AML-193 (cell line): ENCODE data around the gene ARHGAP24.
"Not testable (repeated sequence)": the region's sequence is repeated elsewhere in the genome, so short reads cannot be mapped to it uniquely, and the experiment has no call there.

Experiments
- DNase-seq, 2 experiments: peaks; one replicate each; lab custom pipeline; 2025; lab: John Stamatoyannopoulos, UW

Gene ARHGAP24

DNA sequence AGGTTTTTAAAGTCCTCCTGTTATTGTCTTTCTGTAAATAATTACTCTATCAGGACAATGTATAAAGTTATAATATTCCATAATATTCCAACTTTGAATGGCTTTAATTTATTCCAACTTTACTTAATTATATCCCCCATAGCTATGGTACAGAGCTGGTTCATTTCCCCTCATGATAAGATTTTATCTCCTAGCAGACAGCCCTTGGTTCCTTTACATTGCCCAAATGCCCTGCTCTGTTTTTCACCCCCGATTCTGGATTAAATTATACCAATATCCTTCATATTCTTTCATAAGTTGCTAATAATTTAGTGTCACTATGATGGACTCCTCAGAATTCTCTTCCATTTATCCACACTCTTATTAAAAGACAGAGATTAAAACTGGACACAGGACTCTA lies 544.4 kb downstream of the ARHGAP24 start:
- DNase-seq = no peak

DNA sequence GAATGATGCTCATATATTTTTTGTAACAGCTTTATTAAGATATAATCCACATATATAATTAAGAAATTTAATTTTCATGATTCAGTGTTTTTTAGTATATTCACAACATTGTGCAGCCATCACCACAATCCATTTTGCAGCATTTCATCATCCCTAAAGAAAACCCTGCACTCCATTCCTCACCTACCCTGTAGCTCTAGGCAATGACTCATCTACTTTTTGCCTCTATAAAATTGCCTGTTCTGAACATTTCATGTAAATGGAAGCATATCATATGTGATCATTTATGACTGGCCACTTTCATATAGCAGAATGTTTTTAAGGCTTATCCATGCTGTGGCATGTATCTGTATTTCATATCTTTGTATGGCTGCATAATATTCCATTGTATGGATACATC lies 545.0 kb downstream of the ARHGAP24 start:
- DNase-seq = no peak

DNA sequence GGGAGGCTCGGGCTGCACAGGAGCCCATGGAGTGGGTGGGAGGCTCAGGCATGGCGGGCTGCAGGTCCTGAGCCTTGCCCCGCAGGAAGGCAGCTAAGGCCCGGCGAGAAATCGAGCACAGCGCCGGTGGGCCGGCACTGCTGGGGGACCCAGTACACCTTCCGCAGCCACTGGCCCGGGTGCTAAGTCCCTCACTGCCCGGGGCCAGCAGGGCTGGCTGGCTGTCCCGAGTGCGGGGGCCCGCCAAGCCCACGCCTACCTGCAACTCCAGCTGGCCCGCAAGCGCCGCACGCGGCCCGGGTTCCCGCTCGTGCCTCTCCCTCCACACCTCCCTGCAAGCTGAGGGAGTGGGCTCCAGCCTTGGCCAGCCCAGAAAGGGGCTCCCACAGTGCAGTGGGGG lies 546.7 kb downstream of the ARHGAP24 start:
- DNase-seq = not testable (repeated sequence)

DNA sequence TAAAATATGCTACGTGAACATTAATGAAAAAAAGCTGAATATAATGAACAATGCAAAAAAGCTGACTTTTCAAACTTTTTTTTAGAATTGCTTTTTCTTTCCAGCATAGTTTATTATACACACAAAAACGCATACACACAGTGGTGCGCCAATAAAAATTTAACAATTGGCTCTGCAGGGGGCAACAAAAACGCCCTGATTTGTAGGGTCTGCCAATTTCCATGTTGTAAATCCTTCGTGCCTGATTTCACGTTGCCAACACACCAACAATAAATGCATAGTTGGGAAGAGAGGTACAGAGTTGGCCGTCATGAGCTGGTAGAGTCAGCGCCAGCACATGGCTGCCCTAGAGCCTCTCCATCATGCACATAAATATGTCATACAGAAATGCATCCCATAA lies 551.8 kb downstream of the ARHGAP24 start:
- no peak for DNase-seq

DNA sequence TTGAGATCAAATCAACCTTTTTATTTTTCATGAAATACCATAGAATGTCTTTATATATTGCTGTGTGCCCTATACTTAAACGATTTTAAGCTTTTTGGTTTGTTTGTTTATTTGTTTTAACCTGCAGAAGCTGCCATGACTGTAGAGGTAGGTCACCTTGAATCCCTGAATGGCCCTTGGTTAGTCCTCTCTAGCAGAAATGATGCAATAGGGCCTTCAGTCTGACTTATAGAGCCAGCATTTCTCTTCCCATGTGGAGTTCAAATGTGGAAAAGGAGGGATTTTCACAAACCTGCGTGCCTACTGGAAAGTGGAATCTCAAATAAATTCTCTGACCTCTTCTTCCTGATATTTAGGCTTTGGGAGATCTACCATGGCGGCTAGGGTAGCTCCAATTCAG lies 557.0 kb downstream of the ARHGAP24 start:
- DNase-seq = no peak

DNA sequence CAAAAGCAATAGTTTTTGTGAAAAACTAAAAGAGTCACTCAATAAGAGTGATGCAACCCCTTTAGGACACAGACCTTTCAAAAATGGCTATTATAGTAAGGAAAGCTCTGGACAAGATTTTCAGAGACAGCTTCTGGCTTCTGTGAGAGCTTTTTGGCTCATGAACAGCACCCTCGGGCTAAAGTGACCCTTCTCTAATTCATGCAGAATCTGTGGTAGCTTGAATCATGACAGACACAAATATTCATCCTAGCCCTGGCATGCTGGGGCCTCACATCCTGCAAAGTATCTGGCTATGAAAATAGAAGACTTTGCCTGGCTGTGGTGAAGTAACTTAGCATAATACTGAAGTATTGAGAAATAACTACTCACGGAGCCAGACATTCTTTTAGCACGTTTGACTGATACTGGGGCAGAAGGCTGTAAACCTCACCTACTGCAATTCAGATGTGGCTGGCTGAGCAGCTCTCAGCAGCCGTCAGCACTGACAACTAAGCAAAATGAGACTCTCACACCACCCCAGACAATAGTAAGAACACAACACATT lies 557.6 kb downstream of the ARHGAP24 start:
- DNase-seq = peak; percentile 47 to 75

DNA sequence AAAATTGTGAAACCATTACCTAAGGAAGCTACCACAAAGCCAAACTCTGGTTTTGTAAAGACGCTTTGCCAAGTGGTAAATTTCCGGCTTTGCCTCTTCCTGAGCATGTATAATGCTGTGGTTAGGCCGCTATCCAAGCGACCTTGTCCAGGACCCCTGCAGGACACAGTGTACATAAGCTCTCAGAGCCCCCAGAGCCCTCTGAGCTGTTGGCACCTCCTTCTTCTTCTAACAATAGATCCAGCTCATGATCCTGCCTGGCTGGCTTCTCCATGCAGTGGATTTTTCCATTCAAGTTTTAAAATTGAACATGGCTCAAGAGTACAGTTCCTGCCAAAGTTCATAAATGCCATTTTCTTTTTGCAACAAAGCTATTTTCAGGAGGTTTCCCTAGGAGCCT lies 558.2 kb downstream of the ARHGAP24 start:
- peak; percentile 31 to 57 for DNase-seq

DNA sequence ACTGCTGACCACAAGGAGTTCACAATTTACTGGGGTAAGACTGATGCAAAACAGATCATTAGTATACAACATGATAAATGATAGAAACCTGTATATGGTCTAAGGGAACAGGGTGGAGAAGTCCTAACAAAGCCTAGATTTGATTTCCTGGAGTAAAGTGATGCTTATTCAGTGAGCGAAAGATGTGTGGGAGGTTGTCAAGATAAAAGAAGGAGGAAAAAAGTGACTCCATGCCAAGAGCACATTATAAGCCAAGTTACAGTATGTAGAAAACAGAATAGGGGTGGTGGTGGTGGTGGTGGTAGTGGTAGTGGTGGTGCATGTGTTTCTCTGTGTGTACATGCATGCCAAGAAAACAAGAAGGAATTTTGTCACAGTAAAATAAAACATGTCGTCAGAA lies 559.7 kb downstream of the ARHGAP24 start:
- DNase-seq = no peak

DNA sequence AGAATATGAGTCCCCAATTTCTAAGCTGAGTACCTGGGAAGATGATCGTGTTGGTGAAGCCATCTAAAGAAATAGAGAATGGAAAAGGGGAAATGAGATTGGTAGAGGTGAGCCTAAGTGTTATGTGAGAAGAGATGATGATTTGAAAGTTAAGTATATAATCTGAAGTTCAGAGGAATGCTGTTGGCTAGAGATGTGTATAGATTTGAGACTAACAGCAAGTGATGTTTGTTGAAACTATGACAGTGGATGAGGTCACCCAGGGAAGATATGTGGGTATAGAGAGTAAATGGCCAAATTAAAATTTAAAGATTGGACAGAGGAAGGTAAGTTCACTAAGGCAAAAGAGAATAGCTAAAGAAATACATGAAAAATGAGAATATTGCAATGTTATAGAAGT lies 560.7 kb downstream of the ARHGAP24 start:
- DNase-seq = no peak

DNA sequence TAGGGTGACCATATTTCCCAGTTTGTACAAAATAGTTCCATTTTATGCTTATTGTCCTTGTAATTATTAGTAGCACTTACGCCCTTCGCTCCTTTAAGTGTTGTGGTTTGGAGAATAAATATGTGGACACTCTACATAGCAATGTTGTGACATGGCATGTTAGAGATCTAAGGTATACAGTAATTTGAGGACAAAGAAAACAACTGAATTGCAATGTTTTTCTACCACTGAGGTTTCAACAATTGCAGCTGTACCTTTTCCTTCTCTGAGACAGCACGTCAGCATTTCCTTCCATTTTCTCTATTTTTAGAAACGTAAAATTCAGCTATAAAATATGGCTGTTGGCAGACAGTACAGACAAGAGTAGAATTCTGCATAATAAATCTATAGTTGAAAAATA lies 561.8 kb downstream of the ARHGAP24 start:
- DNase-seq = no peak

DNA sequence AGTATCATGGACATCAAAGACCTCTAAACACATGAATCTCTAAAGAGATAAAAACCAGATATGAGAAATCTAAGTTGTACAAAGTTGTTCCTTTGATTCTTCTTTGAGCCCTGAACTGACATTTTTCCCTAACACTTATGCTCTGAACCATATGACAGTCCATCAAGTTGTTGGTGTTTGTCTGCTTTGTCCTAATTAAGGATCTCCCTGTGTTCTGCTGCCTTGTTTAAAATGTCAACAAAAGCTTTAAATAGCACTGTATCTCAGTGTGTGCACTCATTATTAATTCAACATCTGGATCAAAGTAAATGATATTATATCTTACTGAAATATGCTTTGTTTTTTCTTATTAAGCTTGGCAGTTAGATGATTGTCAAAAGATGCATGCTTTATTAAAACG lies 563.1 kb downstream of the ARHGAP24 start:
- DNase-seq = no peak

DNA sequence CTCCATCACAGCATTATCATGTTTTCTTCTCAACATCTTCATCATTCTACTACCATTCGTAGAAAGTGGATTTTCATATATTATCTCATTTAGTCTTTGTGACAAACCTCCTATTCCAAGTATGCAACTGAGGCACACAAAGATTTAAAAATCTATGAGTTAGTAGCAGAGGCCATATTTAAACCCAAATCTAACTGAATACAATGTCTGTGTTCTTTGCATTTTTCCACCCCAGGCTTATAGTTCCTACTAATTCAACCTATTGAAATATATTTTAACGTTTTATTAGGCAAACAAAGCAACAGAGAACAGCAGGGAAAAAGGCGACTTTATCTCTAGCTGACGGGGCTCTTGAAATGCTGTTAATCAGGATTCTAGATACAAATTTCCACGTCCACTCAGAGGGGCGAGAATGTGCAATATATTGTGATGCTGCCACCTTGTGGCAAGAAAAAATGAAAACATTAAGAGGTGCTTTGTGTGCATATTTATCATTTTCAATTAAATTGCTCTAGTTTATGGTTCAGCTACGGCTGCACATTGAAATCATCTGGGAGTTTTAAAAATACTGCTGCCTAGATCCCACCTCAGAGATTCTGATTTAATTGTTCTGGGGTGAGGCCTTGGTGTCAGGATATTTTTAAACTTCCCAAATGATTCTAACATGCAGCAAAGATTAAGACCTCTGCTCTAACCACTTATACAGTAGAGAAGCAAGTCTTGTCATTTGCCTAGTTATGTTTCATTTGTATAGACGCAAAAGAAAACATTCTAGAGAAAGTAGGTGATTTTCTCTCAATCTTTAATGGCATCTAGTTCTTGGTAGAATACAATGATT lies 569.0 kb downstream of the ARHGAP24 start:
- peak; percentile 39 to 53 for DNase-seq

DNA sequence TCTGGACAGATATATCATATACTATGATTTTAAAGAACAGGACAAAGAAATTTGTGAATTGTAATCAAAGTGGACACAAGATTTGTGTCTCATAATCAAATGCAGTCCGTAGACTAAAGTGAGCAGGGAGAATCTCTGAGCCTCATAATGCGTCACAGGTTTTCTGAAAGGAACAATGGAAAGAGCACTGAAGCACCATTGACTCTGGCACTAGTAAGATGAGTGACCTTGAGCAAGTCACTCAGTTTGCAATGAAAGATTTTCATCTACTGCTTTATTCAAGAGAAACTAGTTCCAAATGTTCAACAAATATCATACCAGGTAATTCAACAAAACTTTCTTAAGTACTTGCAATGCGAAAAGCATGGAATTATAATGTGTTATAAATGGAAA lies 569.6 kb downstream of the ARHGAP24 start:
- no peak for DNase-seq

DNA sequence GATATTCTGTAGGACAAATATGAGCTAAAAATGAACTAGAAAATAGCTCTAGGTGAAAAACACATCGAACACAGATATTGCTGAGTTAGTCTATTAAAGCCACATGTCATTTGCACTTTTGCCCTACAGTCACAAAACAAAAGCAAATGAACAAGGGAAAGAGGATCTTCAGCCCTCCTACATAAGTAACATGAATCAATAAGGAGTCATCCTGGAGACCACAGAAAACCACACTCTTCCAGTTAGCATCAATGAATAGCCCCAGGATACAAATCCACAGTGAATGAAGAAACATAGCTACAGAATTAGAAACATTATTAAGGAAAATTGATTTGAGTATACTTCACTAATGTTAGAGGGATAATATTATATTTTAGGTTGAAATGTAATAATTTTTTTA lies 573.5 kb downstream of the ARHGAP24 start:
- no peak for DNase-seq

DNA sequence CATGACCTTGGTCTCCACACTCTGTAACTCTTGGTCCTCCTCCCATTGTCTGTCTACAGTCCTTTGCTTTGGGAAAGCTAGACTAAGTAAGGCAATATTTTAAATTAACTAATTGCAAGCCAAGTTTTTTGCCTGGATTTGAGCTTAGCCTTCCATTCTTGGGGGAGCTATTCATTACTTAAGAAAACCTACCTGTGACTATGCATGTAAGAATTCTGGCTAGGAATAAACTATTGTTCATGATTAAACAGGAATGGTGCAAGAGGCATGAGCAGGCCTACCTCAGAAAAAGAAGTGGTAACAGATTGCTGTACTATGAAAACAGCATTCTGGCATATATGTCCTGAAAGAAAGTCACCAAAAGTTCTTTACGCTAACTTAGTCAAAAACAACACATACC lies 575.5 kb downstream of the ARHGAP24 start:
- DNase-seq = no peak
